Ectodermal cell (in vitro differentiated cells): ENCODE measurements around the gene DEDD.
"Not testable (repeated sequence)": the region's sequence is repeated elsewhere in the genome, so short reads cannot be mapped to it uniquely, and the experiment has no call there.

Experiments used
- H3K27ac ChIP-seq: 2 replicates; pipeline ENCODE4 v1.7.0; 2013; ENCODE audit warnings: mild to moderate bottlenecking, low read depth, low read length; ENCODE audit not compliant: insufficient read depth, poor library complexity, severe bottlenecking
- H3K27me3 ChIP-seq: 2 replicates; pipeline ENCODE4 v1.7.0; 2013; ENCODE audit warnings: mild to moderate bottlenecking, low read length; ENCODE audit not compliant: insufficient read depth, control insufficient read depth, poor library complexity, severe bottlenecking
- H3K36me3 ChIP-seq: one replicate; pipeline ENCODE4 v1.7.0; 2013; ENCODE audit warnings: low read length; ENCODE audit not compliant: control insufficient read depth, insufficient read depth
- H3K4me1 ChIP-seq: one replicate; pipeline ENCODE4 v1.7.0; 2013; ENCODE audit warnings: low read length; ENCODE audit not compliant: control insufficient read depth, insufficient read depth
- H3K4me3 ChIP-seq: 2 replicates; pipeline ENCODE4 v1.7.0; 2013; ENCODE audit warnings: low read depth, low read length, control low read depth; ENCODE audit not compliant: insufficient read depth
- H3K9me3 ChIP-seq: 2 replicates; pipeline ENCODE4 v1.7.0; 2013; ENCODE audit warnings: mild to moderate bottlenecking, low read length, moderate library complexity; ENCODE audit not compliant: control insufficient read depth
- WGBS, 2 experiments: methylation state at CpG; one replicate each; pipeline ENCODE4 v1.1.7; 2013; ENCODE audit warnings: missing lambda C conversion rate in 2 of 2; 5-methylcytosine and 5-hydroxymethylcytosine counted together

DEDD gene

GRCh38 chr1:161128591-161129420, 3.7 kb downstream of the DEDD start:
- WGBS, 2 experiments: 93% methylated on average over 4 of the region's 4 CpGs
- peaks cover 11% of the 10 kb centered on the region for H3K4me1 ChIP-seq
- H3K27ac ChIP-seq: no peak overlapping the region
- H3K9me3 ChIP-seq: no peaks in the 10 kb centered on the region
- no peak overlapping the region for H3K4me3 ChIP-seq
- peaks cover 30% of the 10 kb centered on the region for H3K36me3 ChIP-seq
- H3K27me3 ChIP-seq: no peaks in the 10 kb centered on the region

- Histone ChIP-seq H3K4me1 (peaks cover 7% of the 10 kb centered on the region), H3K36me3 (peaks cover 41% of the 10 kb centered on the region)
Measured at GRCh38 chr1:161127649-161128048, 4.8 kb downstream of the DEDD start.

GRCh38 chr1:161122967-161123366, 9.5 kb downstream of the DEDD start:
- Histone ChIP-seq H3K4me1 (peaks cover 8% of the 10 kb centered on the region), H3K9me3 (no peaks in the 10 kb centered on the region), H3K36me3 (peaks cover 58% of the 10 kb centered on the region), H3K4me3 (no peak overlapping the region), H3K27me3 (no peaks in the 10 kb centered on the region), H3K27ac (no peak overlapping the region)
- WGBS, 2 experiments: 97% methylated on average over 6 of the region's 6 CpGs

More at GRCh38 chr1:161127649-161128048, 4.8 kb downstream of the DEDD start:
- WGBS, 2 experiments: 94 to 100% methylated on average over 2 of the region's 2 CpGs
- H3K9me3 ChIP-seq: no peaks in the 10 kb centered on the region
- H3K27me3 ChIP-seq: no peaks in the 10 kb centered on the region
- no peak overlapping the region for H3K4me3 ChIP-seq
- H3K27ac ChIP-seq: no peak overlapping the region

GRCh38 chr1:161121834-161122233, 10.6 kb downstream of the DEDD start:
- Histone ChIP-seq H3K9me3 (no peaks in the 10 kb centered on the region), H3K27me3 (no peaks in the 10 kb centered on the region), H3K27ac (no peak overlapping the region), H3K4me1 (peaks cover 10% of the 10 kb centered on the region), H3K36me3 (peaks cover 58% of the 10 kb centered on the region), H3K4me3 (no peak overlapping the region)
- WGBS, 2 experiments: 96 to 97% methylated on average over 4 of the region's 4 CpGs

- Histone ChIP-seq H3K9me3 (no peaks in the 10 kb centered on the region), H3K4me3 (no peak overlapping the region), H3K27me3 (no peaks in the 10 kb centered on the region), H3K27ac (no peak overlapping the region), H3K4me1 (peaks cover 12% of the 10 kb centered on the region), H3K36me3 (peaks cover 58% of the 10 kb centered on the region)
- WGBS, 2 experiments: 95 to 96% methylated on average over 2 to 3 of the region's 3 CpGs
Measured at GRCh38 chr1:161121042-161121650, 11.3 kb downstream of the DEDD start.

GRCh38 chr1:161119092-161119903, 13.2 kb downstream of the DEDD start:
- no peaks in the 10 kb centered on the region for H3K9me3 ChIP-seq
- H3K4me1 ChIP-seq: peaks cover 12% of the 10 kb centered on the region
- peak overlapping the region; percentile 81 for H3K4me3 ChIP-seq
- peaks cover 44% of the 10 kb centered on the region for H3K36me3 ChIP-seq
- no peaks in the 10 kb centered on the region for H3K27me3 ChIP-seq
- 83% methylated on average over 10 of the region's 10 CpGs for WGBS, 2 experiments
- no peak overlapping the region for H3K27ac ChIP-seq

GRCh38 chr1:161117759-161118581, 14.5 kb downstream of the DEDD start, which contains the start of the genes NIT1 and PFDN2:
NIT1 (plus strand) TSS chr1:161118105; CDS start chr1:161118177, 72 bp downstream.
PFDN2 (minus strand) TSS chr1:161118037; CDS start chr1:161118026, 11 bp downstream.
- Histone ChIP-seq H3K4me1 (peaks cover 12% of the 10 kb centered on the region), H3K9me3 (no peaks in the 10 kb centered on the region), H3K27me3 (no peaks in the 10 kb centered on the region), H3K4me3 (peak within 1 kb of the TSS; percentile 81), H3K27ac (peak within 1 kb of the TSS; percentile 79), H3K36me3 (peaks cover 31% of the 10 kb centered on the region)
- 0% methylated on average over 58 of the region's 58 CpGs for WGBS, 2 experiments

- peaks cover 11% of the 10 kb centered on the region for H3K36me3 ChIP-seq
- peaks cover 12% of the 10 kb centered on the region for H3K4me1 ChIP-seq
- not testable (repeated sequence) for H3K27ac ChIP-seq, H3K27me3 ChIP-seq, H3K4me3 ChIP-seq, H3K9me3 ChIP-seq
- WGBS, 2 experiments: 91 to 95% methylated on average over 6 of the region's 6 CpGs
Measured at GRCh38 chr1:161115961-161116360, 16.5 kb downstream of the DEDD start.

- WGBS, 2 experiments: 94% methylated on average over 12 of the region's 12 CpGs
- Histone ChIP-seq H3K27ac (no peak overlapping the region), H3K27me3 (no peaks in the 10 kb centered on the region), H3K4me1 (peaks cover 12% of the 10 kb centered on the region), H3K9me3 (no peaks in the 10 kb centered on the region), H3K4me3 (no peak overlapping the region), H3K36me3 (peaks cover 4% of the 10 kb centered on the region)
Measured at GRCh38 chr1:161115132-161115711, 17.2 kb downstream of the DEDD start.
